ENCODE results near the gene ALDH2.

The ALDH2 gene

DNA sequence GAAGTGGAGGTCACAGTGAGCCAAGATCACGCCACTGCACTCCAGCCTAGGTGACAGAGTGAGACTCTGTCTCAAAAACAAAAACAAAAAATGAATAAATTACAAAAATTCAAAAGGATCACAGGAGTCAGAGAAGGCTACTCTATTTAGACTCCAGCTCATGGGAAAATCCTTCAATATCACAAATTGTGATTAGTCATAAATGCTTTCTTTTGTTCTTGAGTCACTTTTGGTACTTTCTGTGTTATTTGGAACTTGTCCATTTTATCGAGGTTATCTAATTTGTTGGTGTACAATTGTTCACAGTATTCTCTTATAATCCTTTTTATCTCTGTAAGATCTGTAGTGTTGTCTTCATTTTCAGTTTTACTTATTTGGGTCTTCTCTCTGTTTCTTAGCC, 18.9 kb downstream of the ALDH2 start:
- H4K20me1 ChIP-seq (ENCODE audit: low read depth, low read length): no peaks in the 10 kb centered on the region
- no peaks in the 10 kb centered on the region for H3K36me3 ChIP-seq (ENCODE audit: low read length)
- H3F3A ChIP-seq (ENCODE audit: insufficient read depth): no peaks in the 10 kb centered on the region
- no peak overlapping the region for H3K9ac ChIP-seq (ENCODE audit: low read length)
- no peaks in the 10 kb centered on the region for H3K27me3 ChIP-seq (ENCODE audit: low read length)
- no peaks in the 10 kb centered on the region for H3K9me3 ChIP-seq (ENCODE audit: insufficient read depth, low read length)
- H3K9me2 ChIP-seq (replicated peaks; ENCODE audit: insufficient read depth, low read length): no peaks in the 10 kb centered on the region
- H3K4me3 ChIP-seq (ENCODE audit: insufficient read depth, low read length, poor library complexity, severe bottlenecking): no peak overlapping the region
- TF ChIP-seq, protein P1, sequence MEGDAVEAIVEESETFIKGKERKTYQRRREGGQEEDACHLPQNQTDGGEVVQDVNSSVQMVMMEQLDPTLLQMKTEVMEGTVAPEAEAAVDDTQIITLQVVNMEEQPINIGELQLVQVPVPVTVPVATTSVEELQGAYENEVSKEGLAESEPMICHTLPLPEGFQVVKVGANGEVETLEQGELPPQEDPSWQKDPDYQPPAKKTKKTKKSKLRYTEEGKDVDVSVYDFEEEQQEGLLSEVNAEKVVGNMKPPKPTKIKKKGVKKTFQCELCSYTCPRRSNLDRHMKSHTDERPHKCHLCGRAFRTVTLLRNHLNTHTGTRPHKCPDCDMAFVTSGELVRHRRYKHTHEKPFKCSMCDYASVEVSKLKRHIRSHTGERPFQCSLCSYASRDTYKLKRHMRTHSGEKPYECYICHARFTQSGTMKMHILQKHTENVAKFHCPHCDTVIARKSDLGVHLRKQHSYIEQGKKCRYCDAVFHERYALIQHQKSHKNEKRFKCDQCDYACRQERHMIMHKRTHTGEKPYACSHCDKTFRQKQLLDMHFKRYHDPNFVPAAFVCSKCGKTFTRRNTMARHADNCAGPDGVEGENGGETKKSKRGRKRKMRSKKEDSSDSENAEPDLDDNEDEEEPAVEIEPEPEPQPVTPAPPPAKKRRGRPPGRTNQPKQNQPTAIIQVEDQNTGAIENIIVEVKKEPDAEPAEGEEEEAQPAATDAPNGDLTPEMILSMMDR (IDR thresholded peaks at IDR 0.05; ENCODE audit: insufficient read depth, low read length, poor library complexity, severe bottlenecking): no peak
- no peak for TF ChIP-seq EZH2phosphoT487 (conservative IDR thresholded peaks at IDR 0.05; ENCODE audit: low read length)
- no peak overlapping the region for H3K27ac ChIP-seq (ENCODE audit: low read depth, low read length)
- no peak overlapping the region for H3K4me2 ChIP-seq (ENCODE audit: low read depth, low read length, poor library complexity, severe bottlenecking)
- H3K79me2 ChIP-seq (ENCODE audit: insufficient read depth, low read length): no peaks in the 10 kb centered on the region
- H2AFZ ChIP-seq (ENCODE audit: low read depth, low read length, severe bottlenecking): no peak overlapping the region

DNA sequence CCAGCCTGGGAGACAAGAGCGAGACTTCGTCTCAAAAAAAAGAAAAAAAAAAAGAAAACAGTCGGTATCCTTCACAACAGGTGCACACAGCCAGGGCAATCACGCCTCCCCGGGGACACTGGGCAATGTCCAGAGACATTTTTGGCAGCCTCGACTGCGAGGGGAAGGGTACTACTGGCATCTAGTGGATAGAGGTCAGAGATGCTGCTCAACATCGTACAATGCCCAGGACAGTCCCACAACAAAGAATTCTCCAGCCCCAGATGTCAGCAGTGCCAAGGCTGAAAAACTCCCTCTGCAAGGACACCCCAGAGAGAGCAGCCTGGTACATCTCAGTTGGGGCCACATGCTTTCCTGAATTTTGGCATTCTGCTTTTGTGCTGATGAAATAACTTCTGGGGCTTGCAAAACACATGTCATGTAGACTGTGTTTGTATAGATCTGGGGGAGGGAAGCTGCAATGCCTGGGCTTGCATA, 21.5 kb downstream of the ALDH2 start:
- no peak overlapping the region for H3K4me2 ChIP-seq (ENCODE audit: low read depth, low read length, poor library complexity, severe bottlenecking)
- TF ChIP-seq EZH2phosphoT487 (conservative IDR thresholded peaks at IDR 0.05; ENCODE audit: low read length): no peak
- TF ChIP-seq, protein P1 (IDR thresholded peaks at IDR 0.05; ENCODE audit: insufficient read depth, low read length, poor library complexity, severe bottlenecking): no peak
- no peak overlapping the region for H3K9ac ChIP-seq (ENCODE audit: low read length)
- H3F3A ChIP-seq (ENCODE audit: insufficient read depth): no peaks in the 10 kb centered on the region
- no peaks in the 10 kb centered on the region for H3K36me3 ChIP-seq (ENCODE audit: low read length)
- H3K79me2 ChIP-seq (ENCODE audit: insufficient read depth, low read length): no peaks in the 10 kb centered on the region
- no peak overlapping the region for H3K27ac ChIP-seq (ENCODE audit: low read depth, low read length)
- no peak overlapping the region for H3K4me3 ChIP-seq (ENCODE audit: insufficient read depth, low read length, poor library complexity, severe bottlenecking)
- H3K27me3 ChIP-seq (ENCODE audit: low read length): no peaks in the 10 kb centered on the region
- no peaks in the 10 kb centered on the region for H4K20me1 ChIP-seq (ENCODE audit: low read depth, low read length)
- H2AFZ ChIP-seq (ENCODE audit: low read depth, low read length, severe bottlenecking): no peak overlapping the region
- no peaks in the 10 kb centered on the region for H3K9me3 ChIP-seq (ENCODE audit: insufficient read depth, low read length)
- H3K9me2 ChIP-seq (replicated peaks; ENCODE audit: insufficient read depth, low read length): no peaks in the 10 kb centered on the region

DNA sequence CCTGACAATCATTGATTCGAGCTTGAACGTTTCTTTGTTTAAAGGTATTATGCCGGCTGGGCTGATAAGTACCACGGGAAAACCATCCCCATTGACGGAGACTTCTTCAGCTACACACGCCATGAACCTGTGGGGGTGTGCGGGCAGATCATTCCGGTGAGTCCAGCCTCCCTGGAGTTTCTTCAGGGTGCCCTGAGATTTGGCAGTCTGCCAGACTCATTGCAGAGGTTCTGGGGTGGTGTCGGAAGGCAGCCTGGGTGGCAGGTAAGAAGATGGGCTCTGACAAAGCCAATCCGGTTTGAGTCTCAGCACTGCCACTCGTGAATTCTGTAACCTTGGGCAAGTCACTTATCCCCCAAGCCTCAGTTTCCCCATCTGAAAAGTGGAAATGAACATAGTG, 23.0 kb downstream of the ALDH2 start:
- Histone ChIP-seq H3K36me3 (ENCODE audit: low read length) (no peaks in the 10 kb centered on the region), H3K79me2 (ENCODE audit: insufficient read depth, low read length) (no peaks in the 10 kb centered on the region), H3F3A (ENCODE audit: insufficient read depth) (no peaks in the 10 kb centered on the region), H3K9me2 (replicated peaks; ENCODE audit: insufficient read depth, low read length) (no peaks in the 10 kb centered on the region), H3K4me3 (ENCODE audit: insufficient read depth, low read length, poor library complexity, severe bottlenecking) (no peak overlapping the region), H4K20me1 (ENCODE audit: low read depth, low read length) (no peaks in the 10 kb centered on the region), H3K9me3 (ENCODE audit: insufficient read depth, low read length) (no peaks in the 10 kb centered on the region), H2AFZ (ENCODE audit: low read depth, low read length, severe bottlenecking) (no peak overlapping the region), H3K4me2 (ENCODE audit: low read depth, low read length, poor library complexity, severe bottlenecking) (no peak overlapping the region), H3K27ac (ENCODE audit: low read depth, low read length) (no peak overlapping the region), H3K9ac (ENCODE audit: low read length) (no peak overlapping the region), H3K27me3 (ENCODE audit: low read length) (no peaks in the 10 kb centered on the region)
- TF ChIP-seq, protein P1 (IDR thresholded peaks at IDR 0.05; ENCODE audit: insufficient read depth, low read length, poor library complexity, severe bottlenecking): no peak
- TF ChIP-seq EZH2phosphoT487 (conservative IDR thresholded peaks at IDR 0.05; ENCODE audit: low read length): no peak

All from SU-DHL-6 (cell line).